Measurements from ENCODE around the gene THOC2.
"Not testable (repeated sequence)": the region's sequence is repeated elsewhere in the genome, so short reads cannot be mapped to it uniquely, and the experiment has no call there.

Gene THOC2

GRCh38 chrX:123736333-123736921, 3.6 kb upstream of the THOC2 start:
- no peak for DNase-seq

DNA sequence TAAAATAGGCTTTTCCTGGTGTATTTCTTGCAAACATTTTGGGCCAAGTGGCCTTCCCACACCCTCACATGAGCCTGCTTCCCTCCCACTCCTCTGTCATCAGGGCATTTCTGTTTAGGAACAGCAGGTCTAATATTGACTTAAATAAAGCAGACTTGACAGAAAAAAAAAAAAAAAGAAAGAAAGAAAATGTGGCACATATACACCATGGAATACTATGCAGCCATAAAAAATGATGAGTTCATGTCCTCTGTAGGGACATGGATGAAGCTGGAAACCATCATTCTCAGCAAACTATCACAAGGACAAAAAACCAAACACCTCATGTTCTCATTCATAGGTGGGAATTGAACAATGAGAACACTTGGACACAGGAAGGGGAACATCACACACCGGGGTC, 2.3 kb upstream of the THOC2 start:
- DNase-seq = not testable (repeated sequence)

GRCh38 chrX:123734079-123734478, 1.2 kb upstream of the THOC2 start:
- not testable (repeated sequence) for DNase-seq

DNA sequence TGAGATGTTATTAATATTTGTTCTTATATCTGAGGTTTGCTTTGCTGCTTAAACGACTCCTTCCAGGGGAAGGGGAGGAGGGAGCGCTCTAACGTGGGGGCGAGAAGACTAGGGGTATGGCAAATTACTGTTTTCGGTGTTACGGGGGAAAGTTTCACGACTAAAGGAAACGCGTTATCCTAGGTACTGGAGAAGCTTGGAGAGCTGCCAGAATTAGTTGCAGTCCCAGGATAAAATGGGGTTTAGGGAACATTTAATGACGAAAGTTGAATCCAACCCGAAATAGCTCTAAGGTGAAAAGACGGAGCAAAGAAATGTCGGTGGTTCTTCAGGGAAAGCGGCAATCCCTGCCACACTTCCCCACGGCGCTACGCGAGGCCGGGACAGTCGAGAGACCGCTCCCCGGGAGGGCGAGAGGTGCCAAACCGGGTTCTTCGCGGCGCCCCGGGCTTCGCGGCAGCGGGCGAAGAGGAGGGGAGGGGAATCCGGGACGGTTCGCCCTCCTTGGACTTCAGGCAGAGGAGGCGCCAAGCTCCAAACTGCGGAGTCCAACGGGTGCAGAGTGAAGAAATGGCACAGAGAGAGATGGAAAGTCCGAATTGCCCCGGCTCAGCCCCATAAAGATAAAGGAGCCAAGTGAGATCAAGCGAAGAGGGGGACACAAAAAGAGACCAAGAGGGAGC, 724 bp downstream of the THOC2 start:
- peak; percentile 1 for DNase-seq

DNA sequence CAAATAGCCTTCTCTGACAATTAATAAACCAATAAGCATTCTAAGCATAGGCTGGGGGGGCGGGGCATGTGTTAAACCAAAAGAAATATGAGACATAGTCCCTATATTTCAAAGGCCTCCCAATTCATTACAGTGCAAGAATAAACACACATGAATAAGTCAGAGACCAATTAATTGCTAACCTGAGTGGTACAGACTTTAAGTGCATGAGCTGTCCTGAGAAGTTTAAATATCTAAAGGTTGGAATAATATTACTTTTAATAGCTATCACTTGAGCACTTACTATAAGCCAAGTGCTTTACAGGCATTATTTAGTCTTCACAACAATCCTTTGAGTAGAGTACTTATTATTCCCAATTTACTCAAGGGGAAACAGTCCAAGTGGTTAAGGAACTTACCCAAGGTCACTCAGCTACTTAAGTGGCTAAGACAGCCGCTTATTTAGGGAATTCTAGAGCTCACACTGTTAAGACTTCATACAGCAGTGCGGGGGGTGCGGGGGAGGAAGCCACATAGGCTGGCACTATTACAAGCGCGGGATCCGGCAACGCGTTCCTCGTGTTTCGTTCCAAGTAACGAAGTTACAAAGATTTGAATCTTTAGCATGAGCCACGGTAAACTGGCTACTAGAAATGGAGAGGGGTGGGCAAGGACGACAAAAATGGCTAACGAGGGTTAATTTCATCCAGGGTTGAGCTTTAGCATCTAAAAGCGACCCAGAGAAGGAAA, 1.4 kb downstream of the THOC2 start:
- DNase-seq = no peak

GRCh38 chrX:123728554-123728953, 4.3 kb downstream of the THOC2 start:
- no peak for DNase-seq

GRCh38 chrX:123728016-123728415, 4.8 kb downstream of the THOC2 start:
- no peak for DNase-seq

GRCh38 chrX:123722193-123722592, 10.7 kb downstream of the THOC2 start:
- DNase-seq = not testable (repeated sequence)

DNA sequence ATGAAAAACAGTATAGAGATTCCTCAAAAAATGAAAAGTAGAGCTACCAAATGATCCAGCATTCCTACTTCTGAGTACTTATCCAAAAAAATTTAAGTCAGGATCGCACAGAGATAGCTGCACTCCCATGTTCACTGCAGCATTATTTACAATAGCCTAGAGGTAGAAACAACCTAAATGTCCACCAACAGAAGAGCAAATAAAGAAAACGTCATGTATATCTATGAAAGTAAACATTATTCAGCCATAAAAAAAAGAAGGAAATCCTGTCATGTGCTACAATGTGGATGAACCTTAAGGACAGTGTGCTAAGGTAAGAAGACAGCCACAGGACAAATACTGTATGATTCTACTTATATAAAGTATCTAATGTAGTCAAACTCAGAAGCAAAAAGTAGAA, 12.4 kb downstream of the THOC2 start:
- DNase-seq = no peak

DNA sequence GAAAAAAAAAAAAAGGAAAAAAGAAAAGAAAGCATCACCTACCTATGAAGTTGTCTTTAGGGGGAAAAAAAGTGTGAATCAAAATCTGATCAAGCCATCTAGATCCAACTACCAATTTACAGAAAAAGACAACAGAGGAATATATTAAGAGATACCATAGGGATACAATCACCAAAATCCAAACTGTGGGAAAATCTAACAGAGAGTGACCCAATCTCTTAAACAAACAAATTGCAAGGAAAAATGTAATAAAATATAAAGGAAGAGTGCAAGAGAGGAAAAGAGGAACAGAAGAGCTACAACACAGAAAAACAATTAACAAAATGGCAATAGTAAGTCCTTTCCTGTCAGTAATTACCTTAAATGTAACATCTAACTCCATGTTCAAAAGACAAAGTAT, 19.0 kb downstream of the THOC2 start:
- DNase-seq = no peak

GRCh38 chrX:123713434-123713833, 19.4 kb downstream of the THOC2 start:
- DNase-seq = no peak

- not testable (repeated sequence) for DNase-seq
These were observed 21.7 kb downstream of the THOC2 start for GRCh38 chrX:123711201-123711600.

- DNase-seq = no peak
These were observed 28.1 kb downstream of the THOC2 start for GRCh38 chrX:123704781-123705180.

DNA sequence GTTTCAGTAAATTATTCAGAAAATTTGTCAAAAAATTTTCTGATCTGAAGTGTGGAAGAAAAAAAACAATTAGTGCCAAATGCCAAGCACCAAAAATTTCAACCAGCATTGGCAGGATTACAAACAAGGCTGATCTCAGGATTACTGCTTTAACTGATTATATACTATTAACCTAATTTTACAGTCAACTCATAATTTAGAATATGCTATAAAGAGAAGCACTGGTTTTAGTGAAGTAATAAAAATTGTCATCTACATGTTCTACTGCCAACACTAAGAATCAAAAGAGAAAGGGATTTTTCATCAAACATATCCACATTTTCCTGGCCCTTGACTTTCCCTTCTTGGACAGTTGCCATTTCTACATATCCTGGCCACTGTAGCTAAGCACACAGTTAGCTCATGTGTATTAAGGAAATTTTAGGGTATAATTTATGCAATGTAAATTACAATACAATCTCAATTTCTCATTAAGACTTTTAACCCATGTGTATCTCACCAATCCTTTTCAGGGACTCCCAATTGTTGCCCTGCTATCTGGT, 33.8 kb downstream of the THOC2 start:
- DNase-seq = peak; percentile 0

GRCh38 chrX:123696334-123696733, 36.5 kb downstream of the THOC2 start:
- no peak for DNase-seq

DNA sequence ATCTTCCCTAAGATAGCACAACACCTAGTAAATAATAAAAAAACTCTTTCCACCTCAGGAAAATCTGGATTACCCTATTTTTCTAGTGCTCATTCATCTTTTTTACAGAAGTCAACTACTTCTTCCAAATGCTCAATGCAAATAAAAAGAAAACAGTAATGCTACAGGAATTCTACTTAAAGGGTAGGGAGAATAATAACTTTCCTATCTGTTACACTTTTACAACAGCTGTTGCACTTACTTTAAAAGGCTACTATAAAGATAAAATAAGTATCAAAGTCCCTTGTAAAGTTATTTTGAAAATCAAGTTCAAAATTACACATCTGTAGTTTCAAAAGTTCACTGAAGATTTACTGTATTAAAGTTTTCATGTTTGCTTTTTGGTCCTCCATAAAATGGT, 37.6 kb downstream of the THOC2 start:
- DNase-seq = no peak

- DNase-seq = no peak
These were observed 41.1 kb downstream of the THOC2 start for GRCh38 chrX:123691776-123692175.

DNA sequence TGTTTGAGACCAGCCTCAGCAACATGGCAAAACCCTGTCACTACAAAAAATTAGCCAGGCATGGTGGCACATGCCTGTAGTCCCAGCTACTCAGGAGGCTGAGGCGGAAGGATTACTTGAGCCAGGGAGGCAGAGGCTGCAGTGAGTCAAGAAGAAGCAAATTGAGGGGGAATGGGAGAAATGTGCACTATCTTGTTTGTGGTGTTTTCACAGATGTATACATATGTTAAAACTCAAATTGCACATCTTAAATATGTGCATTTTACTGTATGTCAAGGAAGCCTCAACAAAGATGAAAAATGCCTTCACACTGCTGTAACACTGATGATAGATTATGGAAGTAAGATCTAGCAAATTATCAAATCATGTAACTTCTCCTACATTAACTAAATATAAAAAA, 44.3 kb downstream of the THOC2 start:
- no peak for DNase-seq

GRCh38 chrX:123685232-123685631, 47.6 kb downstream of the THOC2 start:
- no peak for DNase-seq

GRCh38 chrX:123682186-123682585, 50.7 kb downstream of the THOC2 start:
- no peak for DNase-seq

DNA sequence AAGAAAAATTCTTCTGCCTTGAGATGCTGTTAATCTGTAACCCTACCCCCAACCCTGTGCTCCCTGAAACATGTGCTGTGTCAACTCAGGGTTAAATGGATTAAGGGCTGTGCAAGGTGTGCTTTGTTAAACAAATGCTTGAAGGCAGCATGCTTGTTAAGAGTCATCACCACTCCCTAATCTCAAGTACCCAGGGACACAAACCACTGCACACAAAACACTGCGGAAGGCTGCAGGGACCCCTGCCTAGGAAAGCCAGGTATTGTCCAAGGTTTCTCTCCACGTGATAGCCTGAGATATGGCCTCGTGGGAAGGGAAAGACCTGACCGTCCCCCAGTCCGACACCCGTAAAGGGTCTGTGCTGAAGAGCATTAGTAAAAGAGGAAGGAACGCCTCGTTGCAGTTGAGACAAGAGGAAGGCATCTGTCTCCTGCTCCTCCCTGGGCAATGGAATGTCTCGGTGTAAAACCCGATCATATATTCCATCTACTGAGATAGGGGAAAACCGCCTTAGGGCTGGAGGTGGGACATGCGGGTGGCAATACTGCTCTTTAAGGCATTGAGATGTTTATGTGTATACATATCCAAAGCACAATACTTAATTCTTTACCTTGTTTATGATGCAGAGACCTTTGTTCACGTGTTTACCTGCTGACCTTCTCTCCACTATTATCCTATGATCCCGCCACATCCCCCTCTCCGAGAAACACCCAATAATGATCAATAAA, 53.0 kb downstream of the THOC2 start:
- DNase-seq = not testable (repeated sequence)

DNA sequence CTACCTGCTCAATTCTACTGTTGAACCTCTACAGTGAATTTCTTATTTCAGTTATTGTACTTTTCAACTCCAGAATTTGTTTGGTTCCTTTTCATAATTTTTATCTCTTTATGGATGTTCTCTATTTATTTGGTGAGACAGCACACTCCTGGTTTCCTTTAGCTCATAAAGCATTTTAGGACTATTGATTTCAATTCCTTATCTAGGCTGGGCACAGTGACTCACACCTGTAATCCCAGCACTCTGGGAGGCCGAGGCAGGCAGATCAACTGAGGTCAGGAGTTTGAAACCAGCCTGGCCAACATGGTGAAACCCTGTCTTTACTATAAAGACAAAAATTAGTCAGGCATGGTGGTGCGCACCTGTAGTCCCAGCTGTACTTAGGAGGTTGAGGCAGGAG, 57.7 kb downstream of the THOC2 start:
- no peak for DNase-seq

- no peak for DNase-seq
These were observed 59.0 kb downstream of the THOC2 start for GRCh38 chrX:123673813-123674212.

Measured in COR-L47 (cell line).